Subcutaneous abdominal adipose tissue (tissue), 5 donors: ENCODE results near the gene MRI1.

Source experiments
- H3K27ac ChIP-seq: one replicate; pipeline ENCODE4 v1.7.0; 2013; ENCODE audit warnings: low read depth, mild to moderate bottlenecking, inconsistent platforms, low read length, moderate library complexity
- H3K27me3 ChIP-seq, 5 donors: one replicate each; pipeline ENCODE4 v1.7.0; 2013; ENCODE audit warnings: low read length in 5 of 5, inconsistent platforms in 1 of 5; ENCODE audit not compliant: control insufficient read depth in 5 of 5, insufficient read depth in 4 of 5
- H3K36me3 ChIP-seq, 5 donors: one replicate each; pipeline ENCODE4 v1.7.0; 2013; ENCODE audit warnings: low read length in 5 of 5; ENCODE audit not compliant: control insufficient read depth in 5 of 5, insufficient read depth in 5 of 5
- H3K4me1 ChIP-seq, 5 donors: one replicate each; pipeline ENCODE4 v1.7.0; 2013; ENCODE audit warnings: low read length in 5 of 5, mild to moderate bottlenecking in 3 of 5, moderate library complexity in 1 of 5; ENCODE audit not compliant: control insufficient read depth in 5 of 5, insufficient read depth in 5 of 5
- H3K4me3 ChIP-seq, 5 donors: one replicate each; pipeline ENCODE4 v1.7.0; 2013; ENCODE audit warnings: low read length in 5 of 5, low read depth in 1 of 5
- H3K9ac ChIP-seq, 5 donors: one replicate each; pipeline ENCODE4 v1.7.0; 2013; ENCODE audit warnings: low read length in 5 of 5, mild to moderate bottlenecking in 4 of 5, moderate library complexity in 3 of 5
- H3K9me3 ChIP-seq, 5 donors: one replicate each; pipeline ENCODE4 v1.7.0; 2013; ENCODE audit warnings: low read length in 5 of 5; ENCODE audit not compliant: control insufficient read depth in 5 of 5
- donor health status: healthy.
- donor health status: healthy.
- donor health status: healthy.
- donor health status: healthy.
- donor health status: healthy.

Gene MRI1

GRCh38 chr19:13817615-13818371 lies 53.5 kb downstream of the MRI1 start:
- peaks cover under 1 to 7% (median 2%) of the 10 kb centered on the region in 5 donors for H3K4me1 ChIP-seq
- peaks cover 0 to 20% (median 4%) of the 10 kb centered on the region in 5 donors for H3K36me3 ChIP-seq
- H3K27me3 ChIP-seq: no peaks in the 10 kb centered on the region
- H3K4me3 ChIP-seq: peak overlapping the region in 1 of 5 donors; percentile 21
- no peak overlapping the region for H3K27ac ChIP-seq
- no peak overlapping the region for H3K9ac ChIP-seq
- peaks cover 0 to 2% (median 0%) of the 10 kb centered on the region in 5 donors for H3K9me3 ChIP-seq

- no peak overlapping the region for H3K9ac ChIP-seq
- H3K36me3 ChIP-seq: peaks cover 0 to 14% (median 4%) of the 10 kb centered on the region in 5 donors
- H3K4me3 ChIP-seq: no peak overlapping the region
- no peaks in the 10 kb centered on the region for H3K27me3 ChIP-seq
- no peaks in the 10 kb centered on the region for H3K9me3 ChIP-seq
- H3K4me1 ChIP-seq: peaks cover 4 to 15% (median 9%) of the 10 kb centered on the region in 5 donors
- no peak overlapping the region for H3K27ac ChIP-seq
These were observed 54.9 kb downstream of the MRI1 start for GRCh38 chr19:13819238-13819637.

- Histone ChIP-seq H3K27ac (no peak overlapping the region), H3K36me3 (peaks cover 0 to 22% (median 4%) of the 10 kb centered on the region in 5 donors), H3K27me3 (no peaks in the 10 kb centered on the region), H3K4me3 (no peak overlapping the region), H3K9me3 (no peaks in the 10 kb centered on the region), H3K9ac (no peak overlapping the region), H3K4me1 (peaks cover 4 to 15% (median 9%) of the 10 kb centered on the region in 5 donors)
These were observed 57.0 kb downstream of the MRI1 start for GRCh38 chr19:13821292-13821691.

- Histone ChIP-seq H3K4me3 (no peak overlapping the region), H3K36me3 (peaks cover 0 to 25% (median 12%) of the 10 kb centered on the region in 5 donors), H3K4me1 (peaks cover 4 to 15% (median 9%) of the 10 kb centered on the region in 5 donors), H3K27me3 (no peaks in the 10 kb centered on the region), H3K27ac (no peak overlapping the region), H3K9me3 (no peaks in the 10 kb centered on the region), H3K9ac (peak overlapping the region in 1 of 5 donors; percentile 26)
These were observed 58.9 kb downstream of the MRI1 start for GRCh38 chr19:13823256-13823655.
